ENCODE results near the gene FRRS1.

FRRS1 gene

DNA sequence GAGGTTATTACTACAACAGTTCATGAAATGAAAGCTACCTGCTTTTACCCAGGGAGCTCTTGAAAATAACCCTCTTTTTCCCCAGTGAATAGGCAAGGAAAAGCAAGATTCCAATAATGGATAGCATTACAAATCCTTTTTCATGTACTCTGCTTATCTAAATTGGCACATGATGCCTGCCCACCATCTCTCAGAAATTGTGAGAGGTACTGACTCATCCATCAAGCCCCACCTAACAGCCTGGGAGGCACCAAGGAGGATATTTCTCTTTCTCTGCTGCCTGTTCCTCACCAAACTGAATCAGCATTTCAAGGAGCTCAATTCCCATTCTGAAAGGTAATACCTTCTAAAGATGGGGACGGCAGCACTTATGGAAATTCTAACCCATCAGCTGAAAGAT is 86.2 kb downstream of the FRRS1 start:
- no peak for ATAC-seq
- no peak for DNase-seq (ENCODE audit: low spot score in 2 of 2)
- H3K9me3 Mint-ChIP-seq: no peaks in the 10 kb centered on the region
- no peaks in the 10 kb centered on the region for H3K36me3 Mint-ChIP-seq
- no peak overlapping the region for H3K4me3 Mint-ChIP-seq
- no peaks in the 10 kb centered on the region for H3K4me1 Mint-ChIP-seq
- no peak overlapping the region for H3K27ac Mint-ChIP-seq

DNA sequence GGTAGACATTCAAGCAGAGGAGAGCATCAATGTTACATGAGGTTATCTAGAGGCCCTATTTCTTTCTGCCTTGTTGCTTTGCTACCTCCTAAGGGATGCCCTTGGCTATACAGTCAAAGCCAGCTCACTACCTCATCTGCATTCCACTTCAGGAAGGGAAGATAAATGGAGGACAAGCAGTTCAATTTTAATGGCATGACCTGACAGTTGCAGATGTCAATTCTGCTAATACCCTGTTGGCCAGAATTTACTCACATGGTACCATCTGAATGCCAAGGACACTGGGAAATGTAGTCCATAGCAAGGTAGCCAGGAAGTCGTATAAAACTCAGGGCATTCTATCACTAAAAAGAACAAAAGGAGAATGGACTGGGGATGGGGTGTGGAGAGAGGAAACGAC is 89.0 kb downstream of the FRRS1 start:
- Mint-ChIP-seq H3K4me1 (no peaks in the 10 kb centered on the region), H3K27ac (no peak overlapping the region), H3K36me3 (no peaks in the 10 kb centered on the region), H3K4me3 (no peak overlapping the region), H3K9me3 (no peaks in the 10 kb centered on the region)
- ATAC-seq (peak; percentile 12), DNase-seq (ENCODE audit: low spot score in 2 of 2) (no peak)

DNA sequence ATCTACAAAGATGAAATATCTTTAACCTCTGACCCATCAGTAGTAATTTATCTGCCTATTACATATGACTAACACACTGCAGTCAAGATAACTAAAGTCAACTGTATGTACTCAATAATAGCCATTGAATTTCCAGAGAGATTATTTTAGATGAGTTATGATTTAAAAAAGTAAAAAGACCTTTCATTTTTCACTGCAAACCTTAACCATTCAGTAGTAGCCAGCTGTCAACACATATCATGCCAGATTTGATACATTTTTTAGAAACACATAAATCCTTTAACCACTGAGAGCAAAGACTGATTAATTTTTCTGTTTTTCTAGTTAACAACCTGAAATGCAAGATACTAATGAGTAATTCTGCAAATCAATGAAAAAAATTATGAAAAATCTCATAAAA is 89.6 kb downstream of the FRRS1 start:
- Mint-ChIP-seq H3K27ac (no peak overlapping the region), H3K4me1 (no peaks in the 10 kb centered on the region), H3K9me3 (no peaks in the 10 kb centered on the region), H3K4me3 (no peak overlapping the region), H3K36me3 (no peaks in the 10 kb centered on the region)
- no peak for ATAC-seq
- DNase-seq (ENCODE audit: low spot score in 2 of 2): no peak

DNA sequence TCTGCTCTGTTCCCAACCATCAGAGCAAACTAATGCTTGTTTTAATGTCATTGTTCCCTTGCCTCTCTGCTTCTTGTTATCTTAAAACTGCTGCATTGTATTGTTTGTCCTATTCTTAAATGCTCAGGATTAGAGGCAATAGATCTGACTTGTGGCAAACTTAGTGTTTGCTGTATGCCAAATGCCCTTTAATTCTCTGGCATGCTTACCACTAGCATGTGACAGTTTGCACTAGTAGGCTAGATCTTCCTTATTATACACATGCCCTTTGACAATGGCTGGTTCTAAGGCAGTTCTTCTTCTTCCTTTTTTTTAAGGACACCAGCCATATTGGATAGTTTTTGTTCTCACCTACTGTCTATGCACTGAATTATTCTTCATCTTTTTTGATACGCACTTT is 90.4 kb downstream of the FRRS1 start:
- ATAC-seq (no peak), DNase-seq (ENCODE audit: low spot score in 2 of 2) (no peak)
- Mint-ChIP-seq H3K36me3 (no peaks in the 10 kb centered on the region), H3K4me3 (no peak overlapping the region), H3K9me3 (no peaks in the 10 kb centered on the region), H3K4me1 (no peaks in the 10 kb centered on the region), H3K27ac (no peak overlapping the region)

DNA sequence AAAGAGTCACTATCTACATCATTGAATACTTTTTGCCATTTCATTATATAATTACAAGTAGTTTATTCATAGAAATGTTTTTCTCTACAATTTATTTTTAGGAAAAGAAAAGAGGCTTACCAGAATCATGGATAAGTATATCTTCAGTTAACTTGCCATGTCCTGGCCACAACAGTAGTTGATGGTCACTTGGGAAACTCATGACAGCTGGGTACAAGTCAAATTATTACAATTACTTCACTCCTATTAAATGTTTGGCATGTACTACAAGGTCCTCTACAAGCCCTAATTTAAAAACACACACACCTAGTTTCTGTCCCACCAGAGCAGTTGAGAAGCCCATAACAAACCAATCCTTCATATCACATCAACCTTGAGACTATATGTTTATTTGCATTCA is 91.1 kb downstream of the FRRS1 start:
- DNase-seq (ENCODE audit: low spot score in 2 of 2) (no peak), ATAC-seq (no peak)
- Mint-ChIP-seq H3K4me1 (no peaks in the 10 kb centered on the region), H3K27ac (no peak overlapping the region), H3K4me3 (no peak overlapping the region), H3K36me3 (no peaks in the 10 kb centered on the region), H3K9me3 (no peaks in the 10 kb centered on the region)

DNA sequence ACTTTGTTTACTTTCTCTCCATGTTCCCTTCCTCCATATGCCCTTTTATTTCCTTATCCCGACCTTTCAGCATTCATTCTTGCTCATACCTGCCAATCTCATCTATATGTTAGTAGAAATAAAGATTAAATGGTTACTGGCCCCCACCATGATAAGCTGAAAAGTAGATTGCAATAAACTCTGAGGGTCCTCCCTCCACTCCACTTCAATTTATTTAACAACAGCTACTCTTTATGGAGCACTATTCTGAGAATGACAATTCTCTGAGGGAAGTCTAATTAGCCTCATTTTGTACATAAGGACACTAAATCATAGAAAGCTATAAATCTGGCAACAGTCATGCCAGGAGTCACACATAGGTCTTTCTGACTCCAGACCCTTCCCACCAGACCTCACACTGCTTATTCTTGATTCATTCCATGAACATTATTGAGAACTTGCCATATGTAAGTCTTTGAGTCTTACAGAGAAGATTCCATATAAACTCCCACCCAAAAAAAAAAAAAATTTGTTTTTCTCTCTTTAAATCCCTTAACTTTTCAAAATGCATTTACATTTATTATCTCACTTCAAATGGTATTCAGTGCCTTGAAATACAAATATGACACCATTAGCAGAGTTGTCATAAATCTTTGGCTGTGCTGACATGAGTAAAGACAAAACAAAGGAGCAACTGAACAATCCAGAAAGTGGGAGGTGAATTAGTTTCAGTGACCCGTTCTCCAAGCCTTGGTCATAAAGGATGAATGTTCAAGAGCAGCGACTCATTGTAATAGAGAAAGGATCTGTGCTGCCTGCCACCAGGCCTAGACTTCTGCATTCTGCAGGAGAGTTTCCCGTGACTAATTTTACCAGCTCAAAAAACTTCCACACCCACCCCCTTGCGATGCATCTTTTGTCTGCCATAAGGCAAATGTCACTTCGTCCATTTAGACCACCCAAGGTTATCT is 92.0 kb downstream of the FRRS1 start:
- Mint-ChIP-seq H3K27ac (no peak overlapping the region), H3K4me1 (no peaks in the 10 kb centered on the region), H3K36me3 (no peaks in the 10 kb centered on the region), H3K4me3 (no peak overlapping the region), H3K9me3 (no peaks in the 10 kb centered on the region)
- ATAC-seq (peak; percentile 43), DNase-seq (ENCODE audit: low spot score in 2 of 2) (no peak)

DNA sequence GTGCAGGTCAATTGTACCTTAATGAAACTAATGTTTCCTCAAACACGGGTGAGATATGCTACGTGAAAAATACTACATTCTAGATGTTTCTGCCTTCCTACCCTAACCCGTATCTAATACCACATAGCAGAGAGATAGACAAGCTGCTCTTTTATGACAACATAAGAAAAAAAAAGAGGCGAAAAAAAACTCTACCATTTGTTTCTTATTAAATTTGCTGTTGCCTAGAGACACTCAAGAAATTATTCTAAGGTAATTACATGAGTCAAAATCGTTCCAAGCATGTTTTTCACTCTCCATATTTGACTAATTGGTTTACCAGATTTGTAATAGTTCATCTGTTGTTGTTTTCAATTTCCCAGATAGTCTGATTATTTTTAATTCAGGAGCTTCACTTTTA is 93.1 kb downstream of the FRRS1 start:
- DNase-seq (ENCODE audit: low spot score in 2 of 2): no peak
- no peaks in the 10 kb centered on the region for H3K36me3 Mint-ChIP-seq
- H3K4me3 Mint-ChIP-seq: no peak overlapping the region
- no peaks in the 10 kb centered on the region for H3K4me1 Mint-ChIP-seq
- ATAC-seq: no peak
- H3K27ac Mint-ChIP-seq: no peak overlapping the region
- no peaks in the 10 kb centered on the region for H3K9me3 Mint-ChIP-seq

DNA sequence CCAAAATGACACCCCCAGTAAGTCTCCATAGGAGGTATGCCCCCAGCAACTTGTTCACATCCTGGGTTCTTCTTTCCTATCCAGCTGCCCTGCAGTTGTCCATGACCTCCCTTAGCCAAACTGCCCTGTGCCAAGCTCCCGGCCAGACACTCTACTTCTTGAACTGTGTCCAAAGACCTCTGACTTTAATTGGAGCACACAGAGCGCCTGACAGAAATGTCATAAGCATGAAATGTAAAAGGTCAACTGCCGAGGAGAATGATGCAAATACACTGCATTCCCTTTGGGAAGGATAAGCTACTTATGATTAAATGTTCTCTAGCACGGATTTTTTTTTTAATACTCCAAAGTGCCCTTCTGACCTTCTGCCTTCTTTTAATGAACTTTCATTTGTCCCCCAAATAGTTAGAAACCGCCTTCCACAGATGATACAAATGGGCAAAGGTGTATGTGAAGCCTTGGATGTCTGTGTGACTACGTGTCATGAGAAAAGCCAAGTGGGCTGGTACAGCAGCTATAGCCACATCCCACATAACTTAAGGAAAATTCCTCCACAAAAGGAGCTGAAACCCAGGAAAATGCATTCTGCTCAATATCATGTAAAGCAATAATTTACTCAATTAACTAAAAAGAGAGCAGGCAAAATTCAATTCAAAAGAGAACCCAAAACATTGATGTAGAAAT is 93.8 kb downstream of the FRRS1 start:
- Mint-ChIP-seq H3K4me3 (no peak overlapping the region), H3K36me3 (no peaks in the 10 kb centered on the region), H3K27ac (no peak overlapping the region), H3K9me3 (no peaks in the 10 kb centered on the region), H3K4me1 (no peaks in the 10 kb centered on the region)
- ATAC-seq: no peak
- no peak for DNase-seq (ENCODE audit: low spot score in 2 of 2)

DNA sequence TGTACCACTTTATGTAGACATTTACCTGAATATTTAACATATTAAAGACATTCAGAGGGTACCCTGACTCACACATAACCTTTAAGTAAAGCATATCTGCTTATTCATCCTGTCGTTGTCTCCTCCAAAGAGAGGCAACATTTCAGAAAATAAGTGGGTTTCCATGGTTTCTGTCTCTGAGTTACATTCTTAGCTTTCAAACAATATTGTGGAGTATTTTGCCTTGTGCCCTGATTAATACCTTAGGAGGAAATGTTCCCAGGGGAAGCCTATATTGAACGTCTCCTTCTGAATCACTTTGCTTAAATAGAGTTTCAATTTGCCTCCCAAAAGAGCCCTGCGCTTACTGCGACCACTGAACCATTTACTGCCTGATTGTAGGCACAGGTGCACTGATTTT is 94.4 kb downstream of the FRRS1 start:
- H3K4me1 Mint-ChIP-seq: no peaks in the 10 kb centered on the region
- H3K9me3 Mint-ChIP-seq: no peaks in the 10 kb centered on the region
- no peaks in the 10 kb centered on the region for H3K36me3 Mint-ChIP-seq
- no peak overlapping the region for H3K27ac Mint-ChIP-seq
- no peak for DNase-seq (ENCODE audit: low spot score in 2 of 2)
- ATAC-seq: no peak
- H3K4me3 Mint-ChIP-seq: no peak overlapping the region

DNA sequence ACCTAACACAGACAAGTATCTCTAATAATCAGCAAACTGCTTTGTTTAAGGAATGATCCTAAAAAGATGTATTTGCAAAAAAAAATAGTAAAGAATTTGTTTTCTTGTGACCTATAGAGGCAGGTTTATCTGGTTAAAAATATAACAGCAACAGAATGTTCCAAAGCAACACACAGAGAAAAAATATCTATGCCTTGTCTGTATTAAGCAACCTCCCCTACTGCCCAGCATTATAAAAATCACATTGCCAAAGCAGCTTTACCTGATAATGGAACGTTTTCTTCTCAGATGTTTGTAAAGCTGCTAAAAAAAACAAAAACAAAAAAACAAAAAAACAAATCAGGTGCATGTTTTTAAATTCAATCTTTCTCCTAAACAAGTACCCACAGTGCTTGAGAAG is 95.9 kb downstream of the FRRS1 start:
- no peaks in the 10 kb centered on the region for H3K4me1 Mint-ChIP-seq
- DNase-seq (ENCODE audit: low spot score in 2 of 2) (no peak), ATAC-seq (no peak)

DNA sequence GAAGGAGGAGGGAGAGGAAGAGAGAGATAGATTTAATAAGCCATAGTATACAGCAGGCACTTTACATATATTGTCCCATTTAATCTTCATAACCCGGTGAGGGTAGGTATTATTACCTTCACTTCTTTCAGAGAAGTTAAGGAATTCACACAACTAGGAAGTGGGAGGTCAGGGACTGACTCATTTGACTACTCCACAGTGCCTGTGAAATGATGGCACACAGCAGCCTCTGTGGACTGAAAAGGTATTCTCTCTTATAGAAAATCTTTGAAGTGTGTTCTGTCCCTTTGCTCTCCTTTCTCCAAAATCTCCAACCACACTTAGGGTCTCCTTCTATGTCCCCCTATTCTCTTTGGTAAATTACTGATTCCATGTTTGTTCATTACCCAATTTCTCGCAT is 96.6 kb downstream of the FRRS1 start:
- DNase-seq (ENCODE audit: low spot score in 2 of 2) (no peak), ATAC-seq (no peak)
- Mint-ChIP-seq H3K36me3 (no peaks in the 10 kb centered on the region), H3K27ac (no peak overlapping the region), H3K9me3 (no peaks in the 10 kb centered on the region), H3K4me1 (no peaks in the 10 kb centered on the region), H3K4me3 (no peak overlapping the region)

More for the DNA sequence above, 95.9 kb downstream of the FRRS1 start:
- Mint-ChIP-seq H3K9me3 (no peaks in the 10 kb centered on the region), H3K4me3 (no peak overlapping the region), H3K27ac (no peak overlapping the region), H3K36me3 (no peaks in the 10 kb centered on the region)

DNA sequence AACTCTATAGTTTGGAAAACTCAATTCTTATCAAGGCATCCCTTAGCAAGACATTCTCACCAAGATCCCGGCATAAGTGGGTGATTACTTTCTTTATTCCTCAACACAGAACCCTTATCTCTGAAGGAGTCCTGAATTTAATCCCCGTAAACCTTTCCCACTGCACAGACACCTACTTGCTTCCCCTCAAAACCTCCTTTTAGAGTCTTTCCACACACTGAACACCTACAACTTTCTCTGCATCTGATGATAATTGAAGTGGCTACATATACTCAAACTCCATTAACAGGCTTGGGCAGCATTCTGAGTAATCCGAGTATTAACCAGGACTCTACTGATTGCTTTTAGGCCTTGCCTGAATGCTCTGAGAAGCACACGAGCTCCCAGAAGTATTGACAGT is 97.1 kb downstream of the FRRS1 start:
- Mint-ChIP-seq H3K4me3 (no peak overlapping the region), H3K27ac (no peak overlapping the region), H3K36me3 (no peaks in the 10 kb centered on the region), H3K4me1 (no peaks in the 10 kb centered on the region), H3K9me3 (no peaks in the 10 kb centered on the region)
- ATAC-seq: no peak
- no peak for DNase-seq (ENCODE audit: low spot score in 2 of 2)

DNA sequence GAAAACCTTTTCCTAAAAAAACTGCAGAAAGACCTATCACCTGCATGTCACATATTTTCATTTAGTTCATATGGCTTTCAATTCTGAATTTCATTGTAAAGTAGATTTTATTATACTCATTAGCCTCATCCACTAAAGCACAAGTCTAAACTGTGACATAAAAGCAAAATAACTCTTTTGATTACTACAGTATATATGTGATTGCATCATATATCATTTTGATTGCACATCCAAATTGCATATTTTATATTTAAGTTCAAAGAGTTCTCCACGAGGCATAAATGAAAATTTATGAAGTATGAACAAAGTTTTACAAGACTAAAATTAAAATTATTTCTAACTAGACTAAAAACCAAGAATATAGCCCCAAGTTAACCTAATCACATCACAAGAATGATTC is 101.2 kb downstream of the FRRS1 start:
- DNase-seq (ENCODE audit: low spot score in 2 of 2) (no peak), ATAC-seq (no peak)
- no peaks in the 10 kb centered on the region for H3K36me3 Mint-ChIP-seq
- no peaks in the 10 kb centered on the region for H3K4me1 Mint-ChIP-seq
- H3K27ac Mint-ChIP-seq: no peak overlapping the region
- no peaks in the 10 kb centered on the region for H3K9me3 Mint-ChIP-seq
- H3K4me3 Mint-ChIP-seq: no peak overlapping the region

DNA sequence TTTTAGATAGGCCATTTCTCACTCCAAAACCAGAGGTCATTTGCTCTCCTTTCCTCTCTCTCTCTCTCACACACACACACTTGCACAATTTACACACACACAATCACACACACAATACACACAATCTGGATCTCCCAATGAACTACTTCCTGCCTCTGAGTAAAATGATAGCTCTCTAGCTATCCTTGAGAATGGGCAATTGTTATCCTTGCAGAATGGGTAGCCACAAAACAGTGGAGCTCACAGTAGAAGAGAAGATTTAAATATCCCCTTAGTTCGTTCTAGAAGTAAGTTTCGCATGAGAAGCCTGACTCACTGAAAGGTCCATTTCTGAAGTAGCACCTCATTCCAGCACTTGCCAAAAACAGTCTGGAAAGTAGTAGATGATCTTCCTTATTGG is 102.9 kb downstream of the FRRS1 start:
- Mint-ChIP-seq H3K36me3 (no peaks in the 10 kb centered on the region), H3K4me3 (no peak overlapping the region), H3K27ac (no peak overlapping the region), H3K4me1 (no peaks in the 10 kb centered on the region), H3K9me3 (no peaks in the 10 kb centered on the region)
- ATAC-seq (no peak), DNase-seq (ENCODE audit: low spot score in 2 of 2) (no peak)

DNA sequence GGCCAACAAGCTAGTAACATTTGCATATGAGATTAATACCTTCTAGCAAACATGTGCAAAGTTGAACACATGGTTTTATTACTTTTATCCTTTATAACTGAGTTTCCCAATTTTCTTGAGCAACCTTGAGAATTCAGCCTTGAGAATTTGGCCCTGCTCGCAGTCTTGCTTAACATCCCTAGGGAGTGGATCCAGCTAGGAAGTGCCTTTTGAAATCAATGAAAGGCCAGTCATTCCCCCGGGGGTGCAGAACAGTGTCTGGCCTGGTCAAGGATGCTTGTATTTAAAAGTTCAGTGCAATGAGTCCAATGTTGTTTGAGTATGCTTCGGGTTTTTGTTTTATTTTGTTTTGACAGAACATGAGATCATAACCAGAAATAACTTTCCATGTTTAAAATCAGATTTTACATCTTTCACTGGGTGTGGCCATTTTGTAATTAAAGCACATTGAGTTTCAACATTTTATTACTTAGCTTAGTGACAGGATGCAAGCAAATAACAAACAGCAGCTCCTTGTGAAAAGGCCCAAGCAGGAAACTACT is 103.8 kb downstream of the FRRS1 start:
- no peak overlapping the region for H3K27ac Mint-ChIP-seq
- DNase-seq (ENCODE audit: low spot score in 2 of 2) (no peak), ATAC-seq (no peak)
- H3K4me1 Mint-ChIP-seq: no peaks in the 10 kb centered on the region
- H3K4me3 Mint-ChIP-seq: no peak overlapping the region
- H3K36me3 Mint-ChIP-seq: no peaks in the 10 kb centered on the region
- no peaks in the 10 kb centered on the region for H3K9me3 Mint-ChIP-seq

DNA sequence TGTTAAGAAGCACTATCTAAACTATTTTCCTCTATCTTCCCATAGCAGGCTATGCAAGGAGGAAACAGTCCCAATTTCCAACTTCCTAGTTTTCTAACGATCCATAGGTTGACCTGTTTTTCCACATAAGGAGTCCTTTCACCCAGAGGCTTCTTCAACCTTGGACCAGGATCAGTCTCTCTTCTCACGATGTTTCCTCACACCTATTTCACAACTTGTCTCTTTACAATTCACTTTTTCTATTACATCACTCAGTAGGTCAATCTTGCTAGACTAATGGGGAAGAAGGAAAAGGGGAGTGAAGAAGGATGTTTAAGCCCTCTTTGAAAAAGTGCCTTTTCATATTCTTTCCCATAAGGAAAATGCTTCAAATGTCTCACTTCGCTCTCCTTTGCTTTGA is 104.7 kb downstream of the FRRS1 start:
- ATAC-seq (no peak), DNase-seq (ENCODE audit: low spot score in 2 of 2) (no peak)
- no peaks in the 10 kb centered on the region for H3K36me3 Mint-ChIP-seq
- no peak overlapping the region for H3K4me3 Mint-ChIP-seq
- no peak overlapping the region for H3K27ac Mint-ChIP-seq
- H3K4me1 Mint-ChIP-seq: no peaks in the 10 kb centered on the region
- H3K9me3 Mint-ChIP-seq: no peaks in the 10 kb centered on the region

Data from stimulated activated effector memory CD8-positive, alpha-beta T cell treated with anti-CD3 and anti-CD28 coated beads, Interleukin-12 subunit alpha, Interleukin-12 subunit beta, amount 100 ng/mL, for 72 hours (primary cell).